Sigmoid colon (tissue), 7 donors: ENCODE results near the gene KIAA1217. TPM values are rescaled to one million over a fixed set of nuclear protein-coding genes. Genes with fewer than 3 reads are reported as not detected.

ENCODE experiments used
- DNase-seq: peaks from one replicate; pipeline ENCODE4 v3.0.0-alpha.2; 2019
- H3K27ac ChIP-seq, 4 donors: fragments of 200-600 bp; sonication (generic); one replicate each; pipeline ENCODE4 v1.5.1; 2016 to 2019; ENCODE audit warnings: mild to moderate bottlenecking in 1 of 4
- H3K27me3 ChIP-seq, 3 donors: fragments of 200-600 bp; sonication (generic); one replicate each; pipeline ENCODE4 v1.5.1; 2019; ENCODE audit warnings: mild to moderate bottlenecking in 1 of 3
- H3K36me3 ChIP-seq, 4 donors: fragments of 200-600 bp; sonication (generic); one replicate each; pipeline ENCODE4 v1.5.1; 2016 to 2019
- H3K4me1 ChIP-seq, 4 donors: fragments of 200-600 bp; sonication (generic); one replicate each; pipeline ENCODE4 v1.5.1; 2017 to 2019
- H3K4me3 ChIP-seq, 4 donors: fragments of 200-600 bp; sonication (generic); one replicate each; pipeline ENCODE4 v1.5.1; 2017 to 2019; ENCODE audit warnings: mild to moderate bottlenecking in 2 of 4, moderate library complexity in 1 of 4
- H3K9me3 ChIP-seq, 4 donors: fragments of 200-600 bp in 3 of 4; sonication (generic) in 3 of 4; one replicate each; pipeline versions ENCODE4 v1.5.1 to v1.6.1; 2013 to 2019
- CTCF ChIP-seq, 4 experiments: fragments of 450-650 bp in 3 of 4; fragments of 200-600 bp in 1 of 4; IDR thresholded peaks; one replicate each; pipeline ENCODE4 v1.5.1; 2016 to 2019; ENCODE audit warnings: antibody characterized with exemption in 4 of 4, mild to moderate bottlenecking in 3 of 4, moderate library complexity in 2 of 4
- EP300 ChIP-seq, 4 donors: sonication (generic); formaldehyde crosslinking; IDR thresholded peaks; one replicate each; pipeline ENCODE4 v1.6.1; 2017; ENCODE audit warnings: antibody characterized with exemption in 4 of 4
- POLR2A ChIP-seq, 2 donors: fragments of 450-650 bp; IDR thresholded peaks; one replicate each; pipeline ENCODE4 v1.6.1; 2016; ENCODE audit warnings: antibody characterized with exemption in 2 of 2, mild to moderate bottlenecking in 2 of 2, moderate library complexity in 2 of 2
- POLR2AphosphoS5 ChIP-seq, 4 donors: sonication (generic); formaldehyde crosslinking; IDR thresholded peaks; one replicate each; pipeline ENCODE4 v1.6.1; 2017; ENCODE audit warnings: antibody characterized with exemption in 4 of 4
- WGBS, 2 donors: extraction: QIAGEN DNeasy Blood & Tissue Kit; methylation state at CpG; one replicate each; pipeline ENCODE4 v1.1.7; 2013; 5-methylcytosine and 5-hydroxymethylcytosine counted together
- intact Hi-C: fragments of 100-400 bp; cut with DNase I; formaldehyde crosslinking; loops from one replicate; pipeline ENCODE4 v1.15.1; 2023
- polyA plus RNA-seq, 3 donors: library from polyadenylated mRNA; stranded (reverse); fragments of 200-250 nt; gene quantifications; one replicate each; pipeline ENCODE4 v1.2.3, GENCODE V29; 2013
- small RNA-seq, 3 donors: library from RNA; depleted of rRNA; stranded (forward); fragments of <200 nt; gene quantifications; one replicate each; pipeline ENCODE3, GENCODE V24; 2016
- total RNA-seq, 4 donors: library from RNA; depleted of rRNA; stranded (reverse); fragments of >200 nt; gene quantifications; one replicate each; pipeline ENCODE4 v1.1.0, GENCODE V29; 2016
- donor health status: healthy with polysubstance abuse.
- donor health status: Bipolar disorder and iron deficiency.
- donor health status: healthy.

Gene KIAA1217
- total and polyA plus RNA-seq, 7 donors, result 7.6 to 31.9 (median 15.0) TPM

- Histone ChIP-seq H3K27me3 (no peaks in the 10 kb centered on the region), H3K27ac (no peak overlapping the region), H3K4me3 (no peak overlapping the region), H3K36me3 (peaks cover 13 to 98% (median 50%) of the 10 kb centered on the region in 4 donors), H3K9me3 (no peaks in the 10 kb centered on the region), H3K4me1 (no peaks in the 10 kb centered on the region)
- intact Hi-C loops, result no loop called here
- DNase-seq, result no peak
- TF ChIP-seq EP300 (IDR thresholded peaks at IDR 0.05) (no peak), POLR2A (IDR thresholded peaks at IDR 0.05) (no peak), CTCF (IDR thresholded peaks at IDR 0.05) (no peak)
- WGBS, 2 donors, result 94 to 95% methylated on average over 2 of the region's 2 CpGs
Observed at GRCh38 chr10:24589265-24589664, 380.3 kb downstream of the KIAA1217 start.

- Histone ChIP-seq H3K4me3 (no peak overlapping the region), H3K4me1 (no peaks in the 10 kb centered on the region), H3K27ac (no peak overlapping the region), H3K27me3 (no peaks in the 10 kb centered on the region), H3K9me3 (no peaks in the 10 kb centered on the region), H3K36me3 (peaks cover 13 to 100% (median 59%) of the 10 kb centered on the region in 4 donors)
- DNase-seq, result no peak
- no peak for TF ChIP-seq POLR2A (IDR thresholded peaks at IDR 0.05)
- TF ChIP-seq CTCF (IDR thresholded peaks at IDR 0.05), result no peak
- no peak for TF ChIP-seq POLR2AphosphoS5 (IDR thresholded peaks at IDR 0.05)
- no peak for TF ChIP-seq EP300 (IDR thresholded peaks at IDR 0.05)
- intact Hi-C loops, result no loop called here
Observed at GRCh38 chr10:24590697-24591457, 381.9 kb downstream of the KIAA1217 start.

GRCh38 chr10:24596217-24596930 lies 387.4 kb downstream of the KIAA1217 start:
- TF ChIP-seq CTCF (IDR thresholded peaks at IDR 0.05) (no peak), EP300 (IDR thresholded peaks at IDR 0.05) (no peak), POLR2AphosphoS5 (IDR thresholded peaks at IDR 0.05) (no peak), POLR2A (IDR thresholded peaks at IDR 0.05) (no peak)
- H3K36me3 ChIP-seq, result peaks cover 21 to 100% (median 54%) of the 10 kb centered on the region in 4 donors
- no peak overlapping the region for H3K4me3 ChIP-seq
- no peak overlapping the region for H3K27ac ChIP-seq
- no peaks in the 10 kb centered on the region for H3K9me3 ChIP-seq
- no peaks in the 10 kb centered on the region for H3K27me3 ChIP-seq
- intact Hi-C loops, result no loop called here
- no peaks in the 10 kb centered on the region for H3K4me1 ChIP-seq
- WGBS, 2 donors, result 96 to 98% methylated on average over 11 of the region's 11 CpGs
- no peak for DNase-seq

GRCh38 chr10:24597426-24597825 lies 388.5 kb downstream of the KIAA1217 start:
- Histone ChIP-seq H3K4me1 (no peaks in the 10 kb centered on the region), H3K36me3 (peaks cover 21 to 100% (median 49%) of the 10 kb centered on the region in 4 donors), H3K27me3 (no peaks in the 10 kb centered on the region), H3K9me3 (no peaks in the 10 kb centered on the region), H3K27ac (no peak overlapping the region), H3K4me3 (no peak overlapping the region)
- TF ChIP-seq CTCF (IDR thresholded peaks at IDR 0.05), result no peak
- TF ChIP-seq EP300 (IDR thresholded peaks at IDR 0.05), result no peak
- TF ChIP-seq POLR2AphosphoS5 (IDR thresholded peaks at IDR 0.05), result no peak
- no peak for TF ChIP-seq POLR2A (IDR thresholded peaks at IDR 0.05)
- DNase-seq, result no peak
- 92% methylated on average over 7 of the region's 7 CpGs for WGBS, 2 donors
- intact Hi-C loops, result no loop called here

Small RNA genes lying within 50 kb of the gene (small RNA-seq; reads per million reads assigned to genes)
- gene AC063961.1 (0 reads per million in 3 donors), gene MIR603 (0 reads per million in 3 donors)
